GM10266 (cell line): ENCODE data around the gene FGF14.

Experiments
- DNase-seq: peaks from one replicate; pipeline ENCODE4 v3.0.0; 2012; ENCODE audit errors: extremely low spot score
- TF ChIP-seq, protein P1 (sequence below): IDR thresholded peaks from 2 replicates; pipeline ENCODE4 v1.5.1; 2012; ENCODE audit warnings: mild to moderate bottlenecking, low read depth; ENCODE audit not compliant: control insufficient read depth, insufficient read depth; ENCODE audit errors: missing control alignments

The FGF14 gene

DNA sequence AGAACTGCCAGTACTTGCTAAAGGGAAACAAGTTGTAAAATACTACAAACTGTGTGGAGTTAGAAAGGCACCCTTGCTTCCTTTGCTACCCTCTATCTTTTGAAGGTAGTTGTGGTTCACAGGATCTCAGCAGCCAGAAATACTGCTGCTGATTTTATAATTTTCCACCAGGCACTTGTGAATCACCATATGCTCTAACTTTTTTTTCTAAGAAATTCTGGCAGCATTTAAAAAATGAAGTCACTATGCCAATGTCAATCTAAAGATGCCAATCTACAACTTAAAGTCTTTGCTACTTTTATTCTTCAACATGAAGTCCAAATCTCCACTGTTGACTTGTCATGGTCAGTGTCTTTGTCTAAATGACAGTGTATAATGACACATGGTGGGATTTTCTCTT is 621.6 kb downstream of the FGF14 start:
- TF ChIP-seq, protein P1, sequence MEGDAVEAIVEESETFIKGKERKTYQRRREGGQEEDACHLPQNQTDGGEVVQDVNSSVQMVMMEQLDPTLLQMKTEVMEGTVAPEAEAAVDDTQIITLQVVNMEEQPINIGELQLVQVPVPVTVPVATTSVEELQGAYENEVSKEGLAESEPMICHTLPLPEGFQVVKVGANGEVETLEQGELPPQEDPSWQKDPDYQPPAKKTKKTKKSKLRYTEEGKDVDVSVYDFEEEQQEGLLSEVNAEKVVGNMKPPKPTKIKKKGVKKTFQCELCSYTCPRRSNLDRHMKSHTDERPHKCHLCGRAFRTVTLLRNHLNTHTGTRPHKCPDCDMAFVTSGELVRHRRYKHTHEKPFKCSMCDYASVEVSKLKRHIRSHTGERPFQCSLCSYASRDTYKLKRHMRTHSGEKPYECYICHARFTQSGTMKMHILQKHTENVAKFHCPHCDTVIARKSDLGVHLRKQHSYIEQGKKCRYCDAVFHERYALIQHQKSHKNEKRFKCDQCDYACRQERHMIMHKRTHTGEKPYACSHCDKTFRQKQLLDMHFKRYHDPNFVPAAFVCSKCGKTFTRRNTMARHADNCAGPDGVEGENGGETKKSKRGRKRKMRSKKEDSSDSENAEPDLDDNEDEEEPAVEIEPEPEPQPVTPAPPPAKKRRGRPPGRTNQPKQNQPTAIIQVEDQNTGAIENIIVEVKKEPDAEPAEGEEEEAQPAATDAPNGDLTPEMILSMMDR = no peak
- DNase-seq = no peak

DNA sequence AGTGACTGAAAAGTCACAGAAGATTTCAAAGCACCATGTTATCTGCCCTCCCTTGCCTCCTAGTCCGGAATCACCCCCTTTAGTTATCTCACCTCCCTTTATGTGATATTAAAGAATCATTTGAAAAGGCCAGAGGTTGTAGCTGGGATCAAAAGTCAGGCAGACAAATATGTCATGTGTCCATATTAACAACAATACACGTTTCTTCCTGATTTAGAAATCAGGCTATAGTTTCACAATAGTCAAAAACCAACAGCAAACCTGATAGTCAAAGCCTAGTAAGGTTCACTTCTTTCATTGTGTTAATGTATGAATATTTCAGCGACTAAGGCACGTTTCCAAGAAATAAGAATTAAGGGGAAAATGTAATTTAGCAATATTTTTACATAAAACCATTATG is 622.7 kb downstream of the FGF14 start:
- no peak for DNase-seq
- TF ChIP-seq, protein P1 = no peak

DNA sequence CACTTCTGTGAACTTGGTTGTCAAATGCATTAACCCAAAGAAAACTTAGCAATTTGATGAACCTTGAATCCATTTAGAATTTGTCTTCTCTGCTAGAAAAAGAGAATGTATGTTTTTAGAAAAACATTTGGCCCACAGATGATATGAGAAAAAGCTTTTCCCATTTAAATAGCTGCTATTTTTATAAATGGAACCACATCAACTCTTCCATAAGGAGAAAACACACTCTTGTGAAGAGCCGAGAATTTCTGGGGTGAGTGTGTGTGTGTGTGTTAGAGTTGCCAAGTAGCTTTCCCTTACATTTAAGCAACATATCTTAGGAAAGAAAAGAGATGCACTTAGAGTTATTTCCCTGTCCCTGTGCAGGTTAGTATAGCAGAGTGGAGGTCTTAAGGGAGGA is 626.6 kb downstream of the FGF14 start:
- TF ChIP-seq, protein P1 = no peak
- DNase-seq = no peak

- DNase-seq = no peak
- TF ChIP-seq, protein P1 = no peak
Observed at GRCh38 chr13:101774393-101774792, 627.5 kb downstream of the FGF14 start.

GRCh38 chr13:101773062-101773461 is 628.8 kb downstream of the FGF14 start:
- DNase-seq = no peak
- TF ChIP-seq, protein P1 = no peak

GRCh38 chr13:101767131-101767530 is 634.7 kb downstream of the FGF14 start:
- TF ChIP-seq, protein P1 = no peak
- no peak for DNase-seq

- no peak for DNase-seq
Observed at GRCh38 chr13:101763191-101763590, 638.7 kb downstream of the FGF14 start.

More at GRCh38 chr13:101763191-101763590, 638.7 kb downstream of the FGF14 start:
- TF ChIP-seq, protein P1 = no peak
